Neural crest cell (in vitro differentiated cells): ENCODE data around the gene EPAS1. TPM values are rescaled to one million over a fixed set of nuclear protein-coding genes. Genes with fewer than 3 reads are reported as not detected.

Experiments
- DNase-seq: peaks from one replicate; pipeline ENCODE4 v3.0.0; 2021; ENCODE audit warnings: low read depth, mixed read lengths, low spot score
- H3K27ac Mint-ChIP-seq: one replicate; pipeline ENCODE4 v1.8.0; 2021; ENCODE audit warnings: mild to moderate bottlenecking, mixed read lengths; ENCODE audit not compliant: unreplicated experiment
- H3K27me3 Mint-ChIP-seq: 2 replicates; pipeline ENCODE4 v1.8.0; 2021; ENCODE audit warnings: low read depth, mild to moderate bottlenecking, mixed read lengths
- H3K36me3 Mint-ChIP-seq: 2 replicates; pipeline ENCODE4 v1.8.0; 2021; ENCODE audit warnings: low read depth, mild to moderate bottlenecking, mixed read lengths
- H3K4me1 Mint-ChIP-seq: 2 replicates; pipeline ENCODE4 v1.8.0; 2021; ENCODE audit warnings: mixed read lengths
- H3K4me3 Mint-ChIP-seq: one replicate; pipeline ENCODE4 v1.8.0; 2021; ENCODE audit warnings: mild to moderate bottlenecking, mixed read lengths
- H3K9me3 Mint-ChIP-seq: 2 replicates; pipeline ENCODE4 v1.8.0; 2021; ENCODE audit warnings: mixed read lengths
- CTCF ChIP-seq: fragments of 200-600 bp; sonication (generic); conservative IDR thresholded peaks from 2 replicates; pipeline ENCODE4 v1.5.0; 2021; ENCODE audit warnings: antibody characterized with exemption, mild to moderate bottlenecking
- total RNA-seq: library from RNA; stranded (reverse); gene quantifications from 2 replicates; pipeline ENCODE4 v1.2.1, GENCODE V29; 2021

EPAS1 gene
- total RNA-seq, 1 donor from 2014 or later, result 0.14 TPM

GRCh38 chr2:46267616-46268015, 29.6 kb upstream of the EPAS1 start:
- Mint-ChIP-seq H3K36me3 (no peaks in the 10 kb centered on the region), H3K9me3 (no peaks in the 10 kb centered on the region), H3K27ac (no peak overlapping the region), H3K4me3 (no peak overlapping the region), H3K4me1 (no peaks in the 10 kb centered on the region), H3K27me3 (no peaks in the 10 kb centered on the region)
- TF ChIP-seq CTCF, result no peak
- DNase-seq, result no peak

- Mint-ChIP-seq H3K27ac (no peak overlapping the region), H3K4me3 (no peak overlapping the region), H3K9me3 (no peaks in the 10 kb centered on the region), H3K4me1 (no peaks in the 10 kb centered on the region), H3K27me3 (no peaks in the 10 kb centered on the region), H3K36me3 (no peaks in the 10 kb centered on the region)
- DNase-seq, result no peak
- no peak for TF ChIP-seq CTCF
These were observed 29.0 kb upstream of the EPAS1 start for GRCh38 chr2:46268196-46268595.

- Mint-ChIP-seq H3K4me3 (no peak overlapping the region), H3K4me1 (no peaks in the 10 kb centered on the region), H3K9me3 (no peaks in the 10 kb centered on the region), H3K27me3 (no peaks in the 10 kb centered on the region), H3K36me3 (no peaks in the 10 kb centered on the region), H3K27ac (no peak overlapping the region)
- TF ChIP-seq CTCF, result no peak
- DNase-seq, result no peak
These were observed 28.2 kb upstream of the EPAS1 start for GRCh38 chr2:46269001-46269400.

- Mint-ChIP-seq H3K27ac (no peak overlapping the region), H3K4me1 (no peaks in the 10 kb centered on the region), H3K9me3 (no peaks in the 10 kb centered on the region), H3K4me3 (no peak overlapping the region), H3K27me3 (no peaks in the 10 kb centered on the region), H3K36me3 (no peaks in the 10 kb centered on the region)
- DNase-seq, result no peak
- TF ChIP-seq CTCF, result no peak
These were observed 27.5 kb upstream of the EPAS1 start for GRCh38 chr2:46269544-46270273.

GRCh38 chr2:46270384-46270783, 26.8 kb upstream of the EPAS1 start:
- peaks cover under 1% of the 10 kb centered on the region for H3K4me1 Mint-ChIP-seq
- no peak overlapping the region for H3K4me3 Mint-ChIP-seq
- no peak overlapping the region for H3K27ac Mint-ChIP-seq
- TF ChIP-seq CTCF, result no peak
- H3K9me3 Mint-ChIP-seq, result no peaks in the 10 kb centered on the region
- H3K36me3 Mint-ChIP-seq, result no peaks in the 10 kb centered on the region
- H3K27me3 Mint-ChIP-seq, result no peaks in the 10 kb centered on the region
- DNase-seq, result no peak
